HG02763 (cell line): Measurements from ENCODE around the gene MFRP.

Experiments used
- ATAC-seq: cut with Tn5 transposase; IDR thresholded peaks from one replicate; pipeline ENCODE4 v1.9.1; 2021; ENCODE audit warnings: mild to moderate bottlenecking, moderate library complexity; ENCODE audit not compliant: unreplicated experiment

The MFRP gene

GRCh38 chr11:119298726-119299125, 47.8 kb downstream of the MFRP start:
- ATAC-seq = no peak

- ATAC-seq = no peak
Measured at GRCh38 chr11:119297938-119298337, 48.6 kb downstream of the MFRP start.

GRCh38 chr11:119295178-119295577, 51.3 kb downstream of the MFRP start:
- ATAC-seq = no peak

- ATAC-seq = no peak
Measured at GRCh38 chr11:119293461-119293860, 53.0 kb downstream of the MFRP start.

- ATAC-seq = no peak
Measured at GRCh38 chr11:119290894-119291497, 55.5 kb downstream of the MFRP start.
